ENCODE measurements around the gene NOTCH4.

NOTCH4 gene

GRCh38 chr6:32151863-32152768 lies 71.8 kb downstream of the NOTCH4 start, which contains the start of gene PRRT1:
Gene PRRT1 (minus strand): TSS chr6:32151939. CDS start chr6:32151827, 112 bp downstream.
- peak within 1 kb of the TSS; percentile 94 for H3K4me3 ChIP-seq (ENCODE audit: low read length)
- H3K9me3 ChIP-seq (ENCODE audit: insufficient read depth, low read depth, low read length), result no peaks in the 10 kb centered on the region
- H3K27ac ChIP-seq (ENCODE audit: low read length), result no peak within 1 kb of the TSS
- peaks cover 35% of the 10 kb centered on the region for H3K27me3 ChIP-seq (ENCODE audit: insufficient read depth, low read length)
- H3K4me1 ChIP-seq (ENCODE audit: insufficient read depth, low read length), result peaks cover 18% of the 10 kb centered on the region
- peak within 1 kb of the TSS; percentile 92; the same call in 1 of the 2 replicates for H3K9ac ChIP-seq (ENCODE audit: low read depth, low read length)
- peaks cover 14% of the 10 kb centered on the region for H3K36me3 ChIP-seq (ENCODE audit: insufficient read depth, low read depth, low read length)

DNA sequence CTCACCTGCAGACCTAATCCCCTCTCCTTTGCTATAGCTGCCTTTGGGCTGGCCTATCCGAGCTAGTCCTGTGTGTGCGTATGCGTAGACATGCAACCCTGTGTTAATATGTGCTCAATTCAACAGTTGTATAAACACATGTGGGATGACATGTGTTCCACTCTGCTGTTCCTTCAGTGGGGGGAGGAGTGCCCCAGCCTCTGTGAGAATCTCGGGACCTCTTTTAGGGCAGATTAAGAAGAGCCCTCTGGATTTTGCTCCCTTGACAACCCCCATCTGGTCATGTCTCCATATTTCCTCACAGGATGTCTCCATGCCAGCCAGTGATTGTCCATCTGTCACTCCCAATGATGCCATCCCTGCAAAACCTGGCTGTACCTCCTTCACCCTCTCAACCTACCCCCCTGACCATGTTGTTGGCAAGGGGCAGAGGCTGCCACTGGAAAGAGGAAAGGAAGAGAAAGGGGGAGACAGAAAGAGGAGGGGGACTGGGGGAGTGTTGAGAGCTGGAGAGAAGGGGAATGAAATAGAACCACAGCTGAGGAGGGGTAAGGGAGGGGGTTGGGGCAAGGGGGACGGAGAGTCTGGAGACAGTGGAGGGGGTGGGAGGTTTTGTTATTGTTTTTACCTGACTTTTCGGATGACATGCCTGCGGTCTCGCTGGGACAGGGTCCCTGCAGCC lies 72.5 kb downstream of the NOTCH4 start:
- H3K36me3 ChIP-seq (ENCODE audit: insufficient read depth, low read depth, low read length), result peaks cover 6% of the 10 kb centered on the region
- H3K27me3 ChIP-seq (ENCODE audit: insufficient read depth, low read length), result peaks cover 35% of the 10 kb centered on the region
- H3K9me3 ChIP-seq (ENCODE audit: insufficient read depth, low read depth, low read length), result no peaks in the 10 kb centered on the region
- H3K9ac ChIP-seq (ENCODE audit: low read depth, low read length), result no peak overlapping the region
- peaks cover 21% of the 10 kb centered on the region for H3K4me1 ChIP-seq (ENCODE audit: insufficient read depth, low read length)
- H3K4me3 ChIP-seq (ENCODE audit: low read length), result peak overlapping the region; percentile 61; the same call in 1 of the 2 replicates
- no peak overlapping the region for H3K27ac ChIP-seq (ENCODE audit: low read length)

GRCh38 chr6:32149932-32150870 lies 73.7 kb downstream of the NOTCH4 start:
- peaks cover 29% of the 10 kb centered on the region for H3K4me1 ChIP-seq (ENCODE audit: insufficient read depth, low read length)
- no peaks in the 10 kb centered on the region for H3K9me3 ChIP-seq (ENCODE audit: insufficient read depth, low read depth, low read length)
- H3K4me3 ChIP-seq (ENCODE audit: low read length), result peak overlapping the region; percentile 61; the same call in 1 of the 2 replicates
- H3K9ac ChIP-seq (ENCODE audit: low read depth, low read length), result no peak overlapping the region
- H3K36me3 ChIP-seq (ENCODE audit: insufficient read depth, low read depth, low read length), result no peaks in the 10 kb centered on the region
- H3K27ac ChIP-seq (ENCODE audit: low read length), result no peak overlapping the region
- peaks cover 35% of the 10 kb centered on the region for H3K27me3 ChIP-seq (ENCODE audit: insufficient read depth, low read length)

DNA sequence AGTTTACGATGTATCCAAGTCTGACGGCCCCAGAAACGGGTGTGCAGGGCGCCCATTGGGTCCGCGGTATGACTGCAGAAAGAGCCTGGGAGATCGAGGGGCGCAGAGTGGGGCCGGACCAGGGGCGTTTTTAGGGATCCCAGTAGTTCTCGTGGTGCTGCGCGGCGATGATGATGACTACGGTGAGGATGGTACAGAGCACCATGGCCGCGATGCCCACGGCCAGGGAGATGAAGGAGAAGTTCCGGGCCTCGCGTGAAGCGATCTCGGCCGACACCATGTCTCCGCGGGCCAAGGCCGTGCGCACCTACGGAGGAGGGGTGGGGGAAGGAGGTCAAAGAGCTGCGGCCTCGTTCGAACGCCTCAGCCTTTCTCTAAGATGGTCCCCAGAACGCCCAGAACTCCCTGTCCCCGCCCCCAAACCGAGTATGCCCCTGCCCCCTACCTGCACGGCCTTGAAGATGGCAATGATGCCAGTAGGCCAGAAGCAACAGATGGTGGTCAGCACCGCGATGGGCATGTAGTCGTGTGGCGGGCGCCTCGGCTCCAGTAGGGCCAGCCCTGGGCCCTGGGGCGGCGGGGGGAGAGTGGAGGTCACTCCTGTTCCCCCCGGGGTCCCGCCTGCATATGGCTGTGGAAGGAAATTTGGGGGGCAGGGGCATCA lies 74.6 kb downstream of the NOTCH4 start:
- Histone ChIP-seq H3K9ac (ENCODE audit: low read depth, low read length) (no peak overlapping the region), H3K4me3 (ENCODE audit: low read length) (no peak overlapping the region), H3K27ac (ENCODE audit: low read length) (no peak overlapping the region), H3K27me3 (ENCODE audit: insufficient read depth, low read length) (peaks cover 35% of the 10 kb centered on the region), H3K4me1 (ENCODE audit: insufficient read depth, low read length) (peaks cover 29% of the 10 kb centered on the region), H3K36me3 (ENCODE audit: insufficient read depth, low read depth, low read length) (no peaks in the 10 kb centered on the region), H3K9me3 (ENCODE audit: insufficient read depth, low read depth, low read length) (no peaks in the 10 kb centered on the region)

DNA sequence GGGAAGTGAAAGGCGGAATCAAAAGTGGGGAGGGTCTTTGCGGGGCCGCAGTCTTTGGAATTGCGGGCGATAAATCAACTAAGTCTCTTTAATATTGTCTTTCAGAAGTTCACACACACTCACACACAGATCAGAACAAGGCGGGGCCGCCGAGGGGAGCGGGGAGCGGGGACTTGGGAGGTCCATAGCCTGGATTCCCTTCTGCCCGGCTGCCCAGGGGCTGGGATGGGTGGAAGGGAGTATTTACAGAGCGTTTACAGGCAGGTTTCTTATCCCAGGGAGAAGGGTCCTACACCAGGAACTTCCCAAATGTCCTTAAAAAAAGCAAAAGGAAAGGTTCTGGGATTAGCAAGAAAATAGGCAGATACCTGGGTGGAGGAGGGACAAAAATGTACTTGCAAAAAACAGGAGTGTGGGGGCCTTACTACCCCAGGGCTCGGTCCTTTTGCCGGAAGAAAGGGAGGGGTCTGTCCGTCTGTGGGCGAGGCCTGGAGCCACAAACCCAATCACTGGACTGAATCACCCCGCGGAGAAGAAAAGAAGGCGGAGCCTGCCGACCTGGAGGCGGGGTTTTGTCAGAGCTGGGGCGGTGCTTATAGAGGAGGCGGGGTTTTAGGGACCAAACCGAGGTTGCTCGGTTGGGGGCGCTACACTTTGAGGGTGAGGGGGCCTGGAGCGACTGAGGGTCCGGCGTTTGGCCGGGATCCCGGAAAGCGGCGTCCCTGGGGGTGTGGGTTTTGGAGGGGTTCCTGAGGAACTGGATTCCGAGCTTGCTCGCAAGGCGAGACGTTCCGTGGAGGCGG lies 75.4 kb downstream of the NOTCH4 start:
- Histone ChIP-seq H3K9me3 (ENCODE audit: insufficient read depth, low read depth, low read length) (no peaks in the 10 kb centered on the region), H3K27ac (ENCODE audit: low read length) (no peak overlapping the region), H3K4me3 (ENCODE audit: low read length) (no peak overlapping the region), H3K36me3 (ENCODE audit: insufficient read depth, low read depth, low read length) (no peaks in the 10 kb centered on the region), H3K9ac (ENCODE audit: low read depth, low read length) (no peak overlapping the region), H3K27me3 (ENCODE audit: insufficient read depth, low read length) (peaks cover 35% of the 10 kb centered on the region), H3K4me1 (ENCODE audit: insufficient read depth, low read length) (peaks cover 29% of the 10 kb centered on the region)

DNA sequence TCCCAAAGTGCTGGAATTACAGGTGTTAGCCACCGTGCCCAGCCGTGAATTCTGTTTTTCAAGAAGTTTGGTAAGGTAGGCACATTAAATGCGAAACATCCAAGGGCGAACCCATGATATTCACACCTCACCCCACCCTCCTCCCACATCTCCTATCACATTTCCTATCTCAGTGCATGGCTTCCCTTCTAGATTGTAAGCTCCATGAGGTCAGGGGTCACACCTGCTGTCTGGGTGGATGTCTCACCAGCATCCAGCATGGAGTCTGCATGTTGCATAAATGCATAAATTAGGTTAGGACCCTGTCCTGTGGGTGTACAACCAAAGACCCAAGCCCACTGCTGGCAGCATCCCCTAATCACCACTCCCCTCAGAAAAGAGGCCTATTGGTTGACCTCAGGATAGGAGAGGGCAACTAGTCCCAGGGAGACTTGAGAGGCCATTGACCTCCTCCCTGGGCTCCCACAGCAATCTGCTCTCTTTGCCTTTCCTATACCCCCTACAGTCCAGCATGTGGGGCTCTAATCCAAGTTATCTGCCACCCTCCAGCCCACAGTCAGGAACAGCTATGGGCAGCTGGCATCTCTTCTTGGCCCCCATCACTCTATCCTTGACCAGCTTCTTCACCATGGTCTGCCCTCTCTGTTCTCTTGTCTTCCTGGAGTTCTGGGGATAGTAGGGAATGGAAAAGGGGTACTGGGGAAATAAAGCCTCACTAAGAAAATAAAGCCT lies 76.3 kb downstream of the NOTCH4 start:
- no peak overlapping the region for H3K9ac ChIP-seq (ENCODE audit: low read depth, low read length)
- peaks cover 28% of the 10 kb centered on the region for H3K27me3 ChIP-seq (ENCODE audit: insufficient read depth, low read length)
- no peak overlapping the region for H3K4me3 ChIP-seq (ENCODE audit: low read length)
- no peaks in the 10 kb centered on the region for H3K36me3 ChIP-seq (ENCODE audit: insufficient read depth, low read depth, low read length)
- peaks cover 22% of the 10 kb centered on the region for H3K4me1 ChIP-seq (ENCODE audit: insufficient read depth, low read length)
- no peaks in the 10 kb centered on the region for H3K9me3 ChIP-seq (ENCODE audit: insufficient read depth, low read depth, low read length)
- no peak overlapping the region for H3K27ac ChIP-seq (ENCODE audit: low read length)

DNA sequence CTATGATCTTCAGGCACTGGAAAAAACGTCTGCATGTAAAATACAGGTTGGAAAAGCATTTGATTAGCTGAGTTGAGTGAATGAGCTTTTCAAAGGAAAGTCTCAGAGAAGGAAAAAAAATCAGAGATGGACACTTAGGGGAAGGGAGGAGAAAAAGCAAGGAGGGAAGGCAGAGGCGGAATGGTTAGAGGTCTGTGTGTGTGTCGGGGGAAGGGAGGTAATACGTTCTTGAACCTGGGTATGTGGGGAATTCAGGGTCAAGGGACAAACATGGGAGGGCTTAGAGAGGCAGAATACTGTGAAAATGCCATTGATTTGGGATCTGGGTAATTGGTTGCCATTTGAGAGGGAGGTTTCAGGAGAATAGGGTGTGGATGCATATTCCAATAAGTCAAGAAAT lies 77.2 kb downstream of the NOTCH4 start:
- Histone ChIP-seq H3K9me3 (ENCODE audit: insufficient read depth, low read depth, low read length) (no peaks in the 10 kb centered on the region), H3K4me1 (ENCODE audit: insufficient read depth, low read length) (peaks cover 16% of the 10 kb centered on the region), H3K4me3 (ENCODE audit: low read length) (no peak overlapping the region), H3K9ac (ENCODE audit: low read depth, low read length) (peak overlapping the region; percentile 35; the same call in 1 of the 2 replicates), H3K27me3 (ENCODE audit: insufficient read depth, low read length) (peaks cover 21% of the 10 kb centered on the region), H3K27ac (ENCODE audit: low read length) (no peak overlapping the region), H3K36me3 (ENCODE audit: insufficient read depth, low read depth, low read length) (no peaks in the 10 kb centered on the region)

DNA sequence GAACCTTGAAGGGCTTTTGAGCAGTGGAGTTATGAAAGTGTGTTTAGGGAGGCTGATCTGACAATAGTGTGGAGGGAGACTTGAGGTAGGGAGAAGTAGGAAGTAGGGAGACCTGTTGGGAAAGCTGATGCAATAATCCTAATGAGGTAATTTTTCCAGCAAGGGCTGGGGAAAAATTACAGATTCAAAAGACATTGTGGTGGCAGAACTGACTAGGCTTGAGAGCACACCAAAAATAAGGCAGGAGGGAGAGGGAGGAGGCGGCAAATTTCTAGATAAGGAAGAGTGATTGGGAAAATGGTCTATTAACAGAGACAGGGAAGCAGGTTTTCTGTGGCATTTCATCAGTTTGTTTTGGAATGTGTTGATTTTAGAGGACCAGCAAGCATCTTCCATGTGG lies 77.6 kb downstream of the NOTCH4 start:
- H3K36me3 ChIP-seq (ENCODE audit: insufficient read depth, low read depth, low read length), result no peaks in the 10 kb centered on the region
- peaks cover 18% of the 10 kb centered on the region for H3K27me3 ChIP-seq (ENCODE audit: insufficient read depth, low read length)
- peaks cover 14% of the 10 kb centered on the region for H3K4me1 ChIP-seq (ENCODE audit: insufficient read depth, low read length)
- no peak overlapping the region for H3K4me3 ChIP-seq (ENCODE audit: low read length)
- H3K9ac ChIP-seq (ENCODE audit: low read depth, low read length), result peak overlapping the region; percentile 35; the same call in 1 of the 2 replicates
- H3K27ac ChIP-seq (ENCODE audit: low read length), result no peak overlapping the region
- H3K9me3 ChIP-seq (ENCODE audit: insufficient read depth, low read depth, low read length), result no peaks in the 10 kb centered on the region
